Stimulated activated effector memory CD8-positive, alpha-beta T cell treated with anti-CD3 and anti-CD28 coated beads, Interleukin-12 subunit alpha, Interleukin-12 subunit beta, amount 100 ng/mL, for 72 hours (primary cell): ENCODE measurements around the gene AAMP.
"Not testable (repeated sequence)": the region's sequence is repeated elsewhere in the genome, so short reads cannot be mapped to it uniquely, and the experiment has no call there.

Experiments used
- ATAC-seq: fragments of 150-1000 bp; cut with Tn5 transposase; 2 replicates; pipeline ENCODE4 v1.10.0; 2021
- DNase-seq, 2 donors: peaks; one replicate each; pipeline ENCODE4 v3.0.0; 2021 to 2022; ENCODE audit warnings: low spot score in 2 of 2
- H3K27ac Mint-ChIP-seq: one replicate; pipeline ENCODE4 v1.8.0; 2022; ENCODE audit warnings: mild to moderate bottlenecking, mixed read lengths
- H3K36me3 Mint-ChIP-seq: one replicate; pipeline ENCODE4 v1.8.0; 2022; ENCODE audit warnings: mild to moderate bottlenecking, mixed read lengths
- H3K4me1 Mint-ChIP-seq: one replicate; pipeline ENCODE4 v1.8.0; 2022; ENCODE audit warnings: mixed read lengths
- H3K4me3 Mint-ChIP-seq: one replicate; pipeline ENCODE4 v1.8.0; 2022; ENCODE audit warnings: mild to moderate bottlenecking, mixed read lengths
- H3K9me3 Mint-ChIP-seq: one replicate; pipeline ENCODE4 v1.8.0; 2022; ENCODE audit warnings: mixed read lengths

Gene AAMP

GRCh38 chr2:218286570-218287459 lies 16.9 kb upstream of the AAMP start:
- Mint-ChIP-seq H3K36me3 (peaks cover 59% of the 10 kb centered on the region), H3K9me3 (no peaks in the 10 kb centered on the region), H3K4me1 (peaks cover 94% of the 10 kb centered on the region), H3K27ac (peak overlapping the region; percentile 99), H3K4me3 (peak overlapping the region; percentile 89)
- ATAC-seq (peak; percentile 85), DNase-seq (peak; percentile 62 to 90)

GRCh38 chr2:218285604-218286003 lies 15.7 kb upstream of the AAMP start:
- Mint-ChIP-seq H3K4me3 (peak overlapping the region; percentile 89), H3K4me1 (peaks cover 91% of the 10 kb centered on the region), H3K36me3 (peaks cover 71% of the 10 kb centered on the region), H3K27ac (peak overlapping the region; percentile 99), H3K9me3 (no peaks in the 10 kb centered on the region)
- DNase-seq (no peak), ATAC-seq (no peak)

- Mint-ChIP-seq H3K27ac (peak overlapping the region; percentile 99), H3K4me1 (peaks cover 88% of the 10 kb centered on the region), H3K9me3 (no peaks in the 10 kb centered on the region), H3K4me3 (peak overlapping the region; percentile 89), H3K36me3 (peaks cover 84% of the 10 kb centered on the region)
- ATAC-seq = peak; percentile 75
- peak; percentile 60 to 86 for DNase-seq
Measured at GRCh38 chr2:218284106-218284811, 14.3 kb upstream of the AAMP start.

- H3K4me1 Mint-ChIP-seq = peaks cover 74% of the 10 kb centered on the region
- peaks cover 90% of the 10 kb centered on the region for H3K36me3 Mint-ChIP-seq
- no peak for DNase-seq
- H3K4me3 Mint-ChIP-seq = no peak overlapping the region
- no peak for ATAC-seq
- H3K9me3 Mint-ChIP-seq = no peaks in the 10 kb centered on the region
- H3K27ac Mint-ChIP-seq = peak overlapping the region; percentile 99
Measured at GRCh38 chr2:218282173-218282991, 12.4 kb upstream of the AAMP start.

GRCh38 chr2:218281449-218281848 lies 11.5 kb upstream of the AAMP start:
- Mint-ChIP-seq H3K9me3 (no peaks in the 10 kb centered on the region), H3K27ac (peak overlapping the region; percentile 99), H3K4me3 (no peak overlapping the region), H3K36me3 (peaks cover 90% of the 10 kb centered on the region), H3K4me1 (peaks cover 74% of the 10 kb centered on the region)
- no peak for DNase-seq
- no peak for ATAC-seq

- peak overlapping the region; percentile 89 for H3K27ac Mint-ChIP-seq
- no peak for DNase-seq
- ATAC-seq = no peak
- H3K4me3 Mint-ChIP-seq = no peak overlapping the region
- no peaks in the 10 kb centered on the region for H3K9me3 Mint-ChIP-seq
- H3K36me3 Mint-ChIP-seq = peaks cover 93% of the 10 kb centered on the region
- H3K4me1 Mint-ChIP-seq = peaks cover 64% of the 10 kb centered on the region
Measured at GRCh38 chr2:218280260-218280870, 10.4 kb upstream of the AAMP start.

- ATAC-seq (no peak), DNase-seq (no peak)
- Mint-ChIP-seq H3K4me3 (no peak overlapping the region), H3K9me3 (no peaks in the 10 kb centered on the region), H3K27ac (peak overlapping the region; percentile 32), H3K36me3 (peaks cover 93% of the 10 kb centered on the region), H3K4me1 (peaks cover 50% of the 10 kb centered on the region)
Measured at GRCh38 chr2:218278531-218279360, 8.8 kb upstream of the AAMP start.

GRCh38 chr2:218277921-218278320 lies 8.0 kb upstream of the AAMP start:
- Mint-ChIP-seq H3K36me3 (peaks cover 96% of the 10 kb centered on the region), H3K4me3 (no peak overlapping the region)

GRCh38 chr2:218276986-218277755 lies 7.2 kb upstream of the AAMP start:
- Mint-ChIP-seq H3K4me3 (no peak overlapping the region), H3K36me3 (peaks cover 100% of the 10 kb centered on the region), H3K27ac (peak overlapping the region; percentile 89), H3K4me1 (peaks cover 44% of the 10 kb centered on the region), H3K9me3 (no peaks in the 10 kb centered on the region)
- DNase-seq (no peak), ATAC-seq (no peak)

More at GRCh38 chr2:218277921-218278320, 8.0 kb upstream of the AAMP start:
- ATAC-seq (no peak), DNase-seq (no peak)
- peaks cover 44% of the 10 kb centered on the region for H3K4me1 Mint-ChIP-seq
- H3K27ac Mint-ChIP-seq = peak overlapping the region; percentile 89
- no peaks in the 10 kb centered on the region for H3K9me3 Mint-ChIP-seq

GRCh38 chr2:218275371-218276072 lies 5.6 kb upstream of the AAMP start:
- H3K9me3 Mint-ChIP-seq = no peaks in the 10 kb centered on the region
- ATAC-seq (no peak), DNase-seq (no peak)
- H3K4me1 Mint-ChIP-seq = peaks cover 50% of the 10 kb centered on the region
- H3K36me3 Mint-ChIP-seq = peaks cover 100% of the 10 kb centered on the region
- no peak overlapping the region for H3K4me3 Mint-ChIP-seq
- peak overlapping the region; percentile 89 for H3K27ac Mint-ChIP-seq

- H3K4me1 Mint-ChIP-seq = peaks cover 44% of the 10 kb centered on the region
- H3K4me3 Mint-ChIP-seq = no peak overlapping the region
- peaks cover 100% of the 10 kb centered on the region for H3K36me3 Mint-ChIP-seq
- peak overlapping the region; percentile 89 for H3K27ac Mint-ChIP-seq
- ATAC-seq (no peak), DNase-seq (no peak)
- H3K9me3 Mint-ChIP-seq = no peaks in the 10 kb centered on the region
Measured at GRCh38 chr2:218274586-218274985, 4.6 kb upstream of the AAMP start.

GRCh38 chr2:218273908-218274249 lies 3.9 kb upstream of the AAMP start:
- H3K9me3 Mint-ChIP-seq = no peaks in the 10 kb centered on the region
- peak overlapping the region; percentile 89 for H3K27ac Mint-ChIP-seq
- DNase-seq (no peak), ATAC-seq (no peak)
- H3K4me1 Mint-ChIP-seq = peaks cover 47% of the 10 kb centered on the region
- no peak overlapping the region for H3K4me3 Mint-ChIP-seq
- peaks cover 100% of the 10 kb centered on the region for H3K36me3 Mint-ChIP-seq

GRCh38 chr2:218273214-218273907 lies 3.4 kb upstream of the AAMP start:
- H3K4me3 Mint-ChIP-seq, ATAC-seq, DNase-seq, H3K9me3 Mint-ChIP-seq: not testable (repeated sequence)
- peaks cover 100% of the 10 kb centered on the region for H3K36me3 Mint-ChIP-seq
- peaks cover 48% of the 10 kb centered on the region for H3K4me1 Mint-ChIP-seq
- peak overlapping the region; percentile 89 for H3K27ac Mint-ChIP-seq
